ENCODE results near the gene SLC22A8.
A peak's percentile ranks its signal among the peaks of the same experiment; 100 is the strongest.

The SLC22A8 gene

DNA sequence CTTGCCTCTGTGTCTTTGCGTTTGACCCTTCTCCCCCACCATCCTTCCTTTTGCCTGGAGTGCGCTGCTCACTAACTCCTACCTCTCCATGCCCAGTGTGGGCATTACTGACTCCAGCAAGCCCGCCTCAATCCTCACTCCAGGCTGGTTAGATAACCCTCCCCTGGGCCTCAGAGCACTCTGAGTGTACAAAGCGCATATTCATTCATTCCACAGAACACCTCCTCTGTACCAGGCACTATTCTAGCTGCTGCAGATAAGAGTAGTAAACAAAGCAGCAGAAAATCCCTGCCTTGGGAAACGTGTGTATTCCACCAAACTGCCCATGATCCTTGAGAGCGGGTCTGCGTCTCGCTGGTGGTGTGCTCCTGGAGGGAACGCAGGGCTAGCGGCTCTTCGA, 3.2 kb downstream of the SLC22A8 start:
- DNase-seq, result no peak
- TF ChIP-seq POLR2A (IDR thresholded peaks at IDR 0.05; ENCODE audit: low read length) (no peak), GATA1 (IDR thresholded peaks at IDR 0.05; ENCODE audit: low read depth, low read length) (no peak)

DNA sequence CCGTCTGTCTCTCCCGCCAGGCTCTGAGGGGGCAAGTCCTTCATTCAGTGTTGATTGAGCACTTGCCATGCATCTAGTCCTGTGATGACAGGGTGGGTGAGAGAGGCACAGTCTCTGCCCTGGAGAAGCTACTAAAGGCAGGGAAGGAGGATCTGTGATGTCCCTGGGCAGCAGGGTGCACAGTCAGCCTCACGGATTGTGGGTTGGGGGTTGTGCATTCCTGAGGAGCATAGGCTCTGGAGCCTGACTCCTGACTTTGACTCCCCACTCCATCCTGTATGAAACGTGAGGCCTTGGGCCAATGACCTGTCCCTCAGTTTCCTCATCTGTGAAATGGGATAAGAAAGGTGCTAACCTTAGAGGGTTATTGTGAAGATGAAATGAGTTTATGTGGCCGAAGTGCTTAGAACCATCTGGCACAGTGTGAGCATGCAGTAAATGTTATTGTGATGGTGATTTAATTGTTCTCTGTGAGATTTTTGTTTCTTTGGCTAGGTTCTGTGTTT, 4.7 kb downstream of the SLC22A8 start:
- DNase-seq, result no peak

DNA sequence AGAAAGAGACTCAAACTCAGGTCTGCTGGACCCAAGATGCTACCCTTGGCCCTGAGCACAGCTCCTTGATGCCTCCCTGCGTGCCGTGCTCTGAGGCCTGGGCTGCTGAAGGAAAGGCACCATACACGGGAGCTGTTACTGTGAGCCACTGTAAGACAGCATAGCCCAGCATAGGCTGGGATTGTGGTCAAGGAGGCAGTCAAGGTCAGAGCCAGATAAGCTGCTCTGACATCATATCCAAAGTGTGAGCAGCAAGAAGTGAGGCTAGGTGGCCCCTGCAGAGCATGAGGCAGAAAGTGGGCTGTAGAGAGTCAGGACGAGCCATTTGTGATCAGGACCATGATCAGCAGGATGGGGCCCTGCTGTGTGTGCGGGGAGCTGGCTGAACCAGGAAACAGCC, 7.7 kb downstream of the SLC22A8 start:
- DNase-seq, result peak in 1 of 2 experiments; percentile 11

More for the DNA sequence above, 4.7 kb downstream of the SLC22A8 start:
- TF ChIP-seq POLR2A (IDR thresholded peaks at IDR 0.05; ENCODE audit: low read length) (no peak), GATA1 (IDR thresholded peaks at IDR 0.05; ENCODE audit: low read depth, low read length) (no peak)

DNA sequence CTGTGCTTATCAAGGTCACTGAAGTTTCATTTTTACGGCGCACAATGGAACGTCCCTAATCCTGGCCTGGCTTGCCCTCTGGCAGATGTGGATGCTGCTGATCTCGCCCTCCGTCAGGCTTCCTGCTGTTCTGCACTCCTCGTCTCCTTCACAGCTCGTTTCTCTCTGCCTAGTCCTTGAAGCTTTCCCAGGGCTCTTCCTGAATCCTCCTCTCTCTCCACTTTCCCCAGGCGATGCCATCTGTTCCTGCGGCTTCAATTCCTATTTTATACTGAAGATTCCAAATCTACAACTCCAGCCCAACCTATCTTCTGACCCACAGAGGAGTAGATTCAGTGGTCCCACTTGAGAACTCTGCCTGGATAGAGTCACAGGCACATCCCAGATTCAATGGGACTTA, 14.2 kb downstream of the SLC22A8 start:
- DNase-seq, result no peak
- no peak for TF ChIP-seq POLR2A (IDR thresholded peaks at IDR 0.05; ENCODE audit: low read length)
- no peak for TF ChIP-seq GATA1 (IDR thresholded peaks at IDR 0.05; ENCODE audit: low read depth, low read length)

More for the DNA sequence above, 7.7 kb downstream of the SLC22A8 start:
- TF ChIP-seq POLR2A (IDR thresholded peaks at IDR 0.05; ENCODE audit: low read length) (no peak), GATA1 (IDR thresholded peaks at IDR 0.05; ENCODE audit: low read depth, low read length) (no peak)

DNA sequence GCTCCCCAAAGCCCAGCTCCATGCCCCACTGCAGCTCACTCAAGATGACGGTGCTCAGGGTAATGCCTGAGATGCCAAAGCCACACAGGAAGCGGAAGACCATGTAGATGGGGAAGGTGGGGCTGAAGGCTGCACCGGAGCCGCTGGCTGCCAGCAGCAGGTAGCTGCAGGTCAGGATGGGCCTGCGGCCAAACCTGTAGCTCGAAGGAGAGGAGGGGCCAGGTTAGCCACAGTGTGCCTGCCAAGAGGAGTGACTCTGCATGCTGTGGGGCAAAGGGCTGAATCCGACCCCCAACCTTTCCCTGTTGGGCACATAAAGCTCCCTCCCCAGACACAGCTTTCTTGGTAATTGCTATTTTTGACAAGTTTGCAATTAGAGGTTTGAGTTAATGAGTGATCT, 16.0 kb downstream of the SLC22A8 start:
- TF ChIP-seq GATA1 (IDR thresholded peaks at IDR 0.05; ENCODE audit: low read depth, low read length) (no peak), POLR2A (IDR thresholded peaks at IDR 0.05; ENCODE audit: low read length) (no peak)
- DNase-seq, result no peak

DNA sequence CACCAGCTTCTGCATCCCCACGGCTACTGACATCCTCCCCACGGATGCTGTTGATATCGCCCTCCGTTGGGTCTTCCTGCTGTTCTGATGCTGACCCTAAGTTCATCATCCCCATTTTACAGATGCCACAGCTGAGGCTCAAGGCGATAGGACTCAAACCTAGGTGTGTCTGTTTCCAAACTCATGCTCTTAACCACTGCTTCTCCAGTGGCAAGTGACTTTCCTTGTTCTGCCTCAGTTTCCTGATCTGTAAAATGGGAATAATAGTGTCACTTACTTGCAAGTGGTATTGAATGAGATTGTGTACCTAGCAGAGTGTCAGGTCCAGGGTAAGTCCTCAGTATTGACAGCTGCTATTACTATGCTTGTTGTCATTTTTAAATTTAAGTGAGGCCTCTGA, 16.5 kb downstream of the SLC22A8 start:
- no peak for DNase-seq
- no peak for TF ChIP-seq GATA1 (IDR thresholded peaks at IDR 0.05; ENCODE audit: low read depth, low read length)
- no peak for TF ChIP-seq POLR2A (IDR thresholded peaks at IDR 0.05; ENCODE audit: low read length)

DNA sequence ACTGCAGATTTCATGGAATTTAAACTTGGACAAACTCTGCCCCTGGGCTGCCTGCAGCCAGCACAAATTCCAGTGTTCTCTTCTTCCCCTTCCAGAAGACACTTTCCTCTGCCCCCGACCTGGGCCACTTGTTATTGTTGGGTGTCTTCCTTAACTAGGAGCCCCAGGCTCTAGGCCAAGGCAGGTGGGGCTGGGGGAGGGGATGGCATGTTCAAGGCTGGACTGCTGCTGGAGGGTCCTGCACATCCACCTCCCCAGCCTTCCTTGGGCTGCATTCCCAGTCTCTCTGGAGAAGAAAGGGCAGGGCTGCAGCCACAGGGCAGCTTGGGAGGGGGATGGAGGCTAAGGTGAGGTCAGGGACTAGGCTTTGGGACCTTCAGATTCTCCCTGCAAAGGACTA, 19.4 kb downstream of the SLC22A8 start:
- no peak for DNase-seq
- TF ChIP-seq POLR2A (IDR thresholded peaks at IDR 0.05; ENCODE audit: low read length), result no peak
- TF ChIP-seq GATA1 (IDR thresholded peaks at IDR 0.05; ENCODE audit: low read depth, low read length), result no peak

DNA sequence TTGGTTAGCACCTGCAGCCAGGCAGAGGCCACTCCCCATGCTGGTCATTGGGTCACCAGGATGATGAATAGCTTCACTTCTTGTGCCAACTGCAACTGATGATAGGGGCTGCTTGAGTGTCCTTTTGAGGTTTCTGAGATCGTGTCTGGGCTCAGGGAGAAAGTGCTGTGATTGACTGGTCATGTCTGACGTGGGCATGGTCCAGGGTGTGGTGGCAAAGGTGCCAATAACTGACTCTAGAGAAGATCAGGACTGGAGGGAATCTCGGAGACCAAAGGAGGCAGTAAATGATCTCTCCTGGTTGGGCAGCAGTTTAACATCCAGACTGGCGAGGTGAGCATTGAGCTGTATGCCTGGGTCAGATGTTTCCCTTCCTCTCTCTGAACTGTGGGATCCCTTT, 20.9 kb downstream of the SLC22A8 start:
- no peak for DNase-seq
- TF ChIP-seq GATA1 (IDR thresholded peaks at IDR 0.05; ENCODE audit: low read depth, low read length), result no peak
- TF ChIP-seq POLR2A (IDR thresholded peaks at IDR 0.05; ENCODE audit: low read length), result no peak

DNA sequence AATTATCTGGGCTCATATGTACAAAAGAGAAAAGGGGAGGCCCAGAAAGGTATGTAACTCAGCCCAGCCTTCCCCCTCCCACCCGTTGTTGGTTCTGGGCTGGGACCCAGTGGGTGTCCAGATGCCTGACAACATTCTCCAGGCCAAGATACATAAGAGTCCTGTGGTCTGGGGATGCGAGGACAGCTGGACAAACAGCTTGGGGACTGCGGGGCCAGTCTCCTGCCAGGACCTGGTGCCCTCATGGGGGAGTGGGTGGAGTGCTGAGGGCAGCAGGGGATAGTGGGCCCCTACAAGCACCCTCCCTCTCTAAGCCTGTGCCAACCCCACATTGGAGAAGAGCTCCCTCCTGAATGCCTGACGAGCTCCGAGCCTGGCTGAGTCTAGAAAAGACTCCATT, 27.4 kb downstream of the SLC22A8 start:
- DNase-seq, result no peak

DNA sequence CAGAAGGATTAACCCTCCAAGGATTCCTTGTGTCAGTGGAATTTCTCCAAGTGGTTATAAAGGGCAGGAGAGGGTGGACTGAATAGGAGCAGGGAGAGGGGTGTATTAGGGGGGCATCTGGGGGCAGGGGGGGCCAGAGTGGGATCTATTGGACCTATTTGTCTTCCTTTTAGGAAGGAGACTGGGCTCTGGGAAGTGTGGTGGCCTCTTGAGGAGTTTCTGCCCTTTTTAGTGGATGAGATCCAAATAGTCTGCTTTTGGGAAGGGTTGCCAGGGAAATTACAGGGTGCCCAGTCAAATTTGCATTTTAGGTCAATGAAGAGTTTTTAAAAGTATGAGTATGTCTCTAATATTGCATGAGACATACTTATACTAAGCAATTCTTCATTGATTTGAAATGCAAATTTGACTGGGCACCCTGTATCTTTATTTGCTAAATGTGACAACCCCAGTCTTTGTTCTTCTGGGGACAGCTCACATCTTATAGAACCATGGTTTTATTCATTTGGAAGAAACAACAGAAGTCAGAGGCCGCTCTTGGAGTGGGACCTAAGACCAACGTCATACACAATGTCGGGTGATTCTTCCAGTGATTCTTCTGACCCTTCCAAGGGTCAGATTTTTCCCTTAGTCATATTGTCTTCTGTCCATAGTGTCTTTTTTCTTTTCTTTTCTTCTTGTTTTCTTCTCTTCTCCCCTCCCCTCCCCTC, 30.4 kb downstream of the SLC22A8 start:
- no peak for DNase-seq
- TF ChIP-seq POLR2A (IDR thresholded peaks at IDR 0.05; ENCODE audit: low read length), result no peak
- no peak for TF ChIP-seq GATA1 (IDR thresholded peaks at IDR 0.05; ENCODE audit: low read depth, low read length)

More for the DNA sequence above, 27.4 kb downstream of the SLC22A8 start:
- no peak for TF ChIP-seq GATA1 (IDR thresholded peaks at IDR 0.05; ENCODE audit: low read depth, low read length)
- no peak for TF ChIP-seq POLR2A (IDR thresholded peaks at IDR 0.05; ENCODE audit: low read length)

DNA sequence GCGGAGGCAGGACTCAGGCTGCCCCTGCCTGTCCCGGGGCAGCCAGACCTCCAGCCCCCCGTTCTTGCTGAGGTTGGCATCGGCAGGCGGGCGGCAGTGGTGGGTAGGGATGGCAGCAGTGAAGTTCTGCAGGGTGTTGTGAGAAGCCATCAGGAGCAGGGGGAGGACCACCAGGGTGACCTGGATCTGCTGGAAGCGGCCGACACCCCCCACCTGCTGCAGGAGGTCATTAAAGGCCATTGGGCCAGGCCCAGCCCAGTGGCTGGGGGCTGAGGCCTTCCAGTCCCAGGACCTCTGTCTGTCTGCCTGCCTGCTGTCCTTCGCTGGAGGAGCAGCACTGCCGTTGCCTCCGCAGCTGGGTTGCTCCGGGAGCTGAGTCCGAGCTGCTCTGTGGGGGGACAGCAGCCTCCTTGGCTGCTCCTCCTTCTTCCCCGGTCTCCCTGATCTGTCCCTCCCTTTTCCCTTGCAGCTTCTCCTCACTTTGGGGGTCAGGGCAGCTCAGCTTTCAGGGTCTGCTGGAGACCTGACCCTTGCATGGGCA, 31.1 kb downstream of the SLC22A8 start, which contains the start of gene SLC22A6:
Gene SLC22A6, minus strand, starts transcription at position 517 of the 541 bp plus-strand sequence. Its CDS starts 277 bp downstream, at position 240.
- TF ChIP-seq POLR2A (IDR thresholded peaks at IDR 0.05; ENCODE audit: low read length) (no peak), GATA1 (IDR thresholded peaks at IDR 0.05; ENCODE audit: low read depth, low read length) (no peak)
- no peak for DNase-seq

DNA sequence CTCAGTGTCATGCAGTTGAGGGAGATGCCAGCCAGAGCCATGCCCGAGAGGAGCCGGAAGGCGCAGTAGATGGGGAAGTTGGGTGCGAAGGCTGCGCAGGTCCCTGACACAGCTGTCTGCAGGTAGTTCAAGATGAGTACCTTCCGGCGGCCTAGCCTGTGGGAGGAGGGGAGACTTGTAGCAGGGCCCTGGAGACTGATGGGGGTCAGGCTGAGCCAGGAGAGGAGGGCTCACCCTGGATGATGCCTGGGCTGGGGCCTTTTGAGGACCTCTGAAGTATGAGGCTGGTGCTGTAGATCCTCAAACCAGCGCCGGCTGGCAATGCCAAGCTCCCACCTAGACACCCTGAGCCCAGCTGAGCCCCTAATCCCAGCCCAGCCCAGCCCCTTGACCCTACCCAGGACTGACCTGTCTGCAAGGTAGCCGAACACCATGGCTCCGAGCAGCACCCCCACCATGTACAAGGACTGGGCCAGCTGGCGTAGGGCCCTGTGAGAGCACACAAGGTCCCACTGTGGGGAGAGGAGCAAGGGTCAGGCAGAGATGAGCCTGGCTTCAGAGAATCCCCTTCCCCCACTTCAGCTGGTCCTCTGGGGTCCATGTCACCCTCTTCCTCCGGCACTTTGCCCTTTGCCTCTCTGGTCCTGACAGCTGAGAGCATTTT, 32.0 kb downstream of the SLC22A8 start:
- TF ChIP-seq POLR2A (IDR thresholded peaks at IDR 0.05; ENCODE audit: low read length), result no peak
- TF ChIP-seq GATA1 (IDR thresholded peaks at IDR 0.05; ENCODE audit: low read depth, low read length), result no peak
- DNase-seq, result no peak

DNA sequence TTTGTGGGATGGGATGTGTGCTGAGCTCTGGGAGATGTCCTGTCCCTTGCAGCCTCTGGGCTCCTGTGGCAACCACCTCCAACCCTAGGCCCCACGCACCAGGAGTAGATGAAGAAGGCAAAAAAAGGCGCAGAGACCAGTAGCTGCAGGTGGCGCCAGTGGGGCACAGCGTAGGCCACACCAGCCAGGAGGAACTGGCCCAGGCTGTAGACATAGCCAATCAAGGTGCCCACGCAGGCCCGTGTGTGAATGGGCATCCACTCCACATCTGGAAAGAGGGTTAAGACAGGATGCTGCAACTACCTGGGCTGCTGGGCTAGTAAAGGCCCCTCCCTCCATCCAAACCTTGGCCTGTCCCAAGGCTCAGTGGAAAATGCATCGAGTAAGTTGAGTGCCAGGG, 33.9 kb downstream of the SLC22A8 start:
- no peak for TF ChIP-seq POLR2A (IDR thresholded peaks at IDR 0.05; ENCODE audit: low read length)
- no peak for TF ChIP-seq GATA1 (IDR thresholded peaks at IDR 0.05; ENCODE audit: low read depth, low read length)
- no peak for DNase-seq

DNA sequence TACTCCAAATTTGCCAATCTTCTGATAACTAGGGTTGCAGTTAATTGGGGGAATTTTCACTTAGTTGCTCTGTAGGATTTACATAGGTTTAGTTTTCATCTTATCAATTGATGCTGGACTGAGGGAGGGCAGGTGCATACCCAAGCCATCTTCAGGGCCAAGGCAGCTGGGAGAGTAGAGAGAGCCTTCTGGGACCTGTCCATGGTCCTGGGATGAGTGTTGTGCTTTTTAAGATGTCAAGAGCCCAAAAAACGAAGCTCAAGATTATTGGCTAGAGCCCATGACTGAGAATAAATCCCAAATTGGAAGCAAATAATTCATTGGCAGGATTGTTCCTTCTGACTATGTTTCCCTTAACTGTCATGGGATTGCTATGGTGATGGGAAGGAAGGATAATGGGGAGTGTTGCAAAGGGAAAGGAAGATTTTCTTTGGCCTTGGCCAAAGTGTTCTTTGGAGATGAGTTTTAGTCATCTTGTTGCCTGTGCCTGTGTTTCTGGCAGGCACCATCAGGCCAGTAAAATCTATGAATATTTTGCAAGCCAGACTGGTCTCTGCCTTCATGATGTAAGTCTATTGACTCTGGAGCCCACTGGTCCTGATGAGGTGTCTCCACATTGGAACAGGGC, 35.4 kb downstream of the SLC22A8 start:
- no peak for DNase-seq
- TF ChIP-seq GATA1 (IDR thresholded peaks at IDR 0.05; ENCODE audit: low read depth, low read length) (no peak), POLR2A (IDR thresholded peaks at IDR 0.05; ENCODE audit: low read length) (no peak)

Measured in erythroblast (primary cell).